Measurements from ENCODE around the gene PDSS1.

PDSS1 gene

DNA sequence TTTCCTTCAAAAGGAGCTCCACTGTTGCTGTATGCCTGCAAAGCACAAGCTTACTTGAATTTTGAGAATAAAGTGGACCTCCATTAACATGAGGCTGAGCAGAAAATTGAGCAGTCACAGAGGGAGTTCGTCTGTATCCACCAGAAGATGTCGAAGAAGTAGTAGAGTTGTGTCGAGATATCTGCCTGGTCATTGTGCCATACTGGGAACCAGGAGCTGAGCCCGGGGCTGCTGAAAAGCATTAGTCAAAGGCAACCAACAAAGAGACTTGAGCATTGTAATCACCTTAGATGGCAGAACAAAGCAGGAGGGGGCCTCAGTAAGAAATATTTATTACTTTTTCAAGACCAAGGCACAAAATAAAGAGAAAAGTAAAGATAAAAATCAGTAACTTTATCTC lies 61.5 kb downstream of the PDSS1 start:
- TF ChIP-seq, protein P1, sequence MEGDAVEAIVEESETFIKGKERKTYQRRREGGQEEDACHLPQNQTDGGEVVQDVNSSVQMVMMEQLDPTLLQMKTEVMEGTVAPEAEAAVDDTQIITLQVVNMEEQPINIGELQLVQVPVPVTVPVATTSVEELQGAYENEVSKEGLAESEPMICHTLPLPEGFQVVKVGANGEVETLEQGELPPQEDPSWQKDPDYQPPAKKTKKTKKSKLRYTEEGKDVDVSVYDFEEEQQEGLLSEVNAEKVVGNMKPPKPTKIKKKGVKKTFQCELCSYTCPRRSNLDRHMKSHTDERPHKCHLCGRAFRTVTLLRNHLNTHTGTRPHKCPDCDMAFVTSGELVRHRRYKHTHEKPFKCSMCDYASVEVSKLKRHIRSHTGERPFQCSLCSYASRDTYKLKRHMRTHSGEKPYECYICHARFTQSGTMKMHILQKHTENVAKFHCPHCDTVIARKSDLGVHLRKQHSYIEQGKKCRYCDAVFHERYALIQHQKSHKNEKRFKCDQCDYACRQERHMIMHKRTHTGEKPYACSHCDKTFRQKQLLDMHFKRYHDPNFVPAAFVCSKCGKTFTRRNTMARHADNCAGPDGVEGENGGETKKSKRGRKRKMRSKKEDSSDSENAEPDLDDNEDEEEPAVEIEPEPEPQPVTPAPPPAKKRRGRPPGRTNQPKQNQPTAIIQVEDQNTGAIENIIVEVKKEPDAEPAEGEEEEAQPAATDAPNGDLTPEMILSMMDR (IDR thresholded peaks at IDR 0.05; ENCODE audit: low read length) = no peak
- TF ChIP-seq EZH2phosphoT487 (IDR thresholded peaks at IDR 0.05; ENCODE audit: low read length) (no peak), EZH2 (optimal IDR thresholded peaks at IDR 0.05; ENCODE audit: low read depth, low read length) (no peak)
- H3K4me1 ChIP-seq (ENCODE audit: low read length) = peaks cover 19% of the 10 kb centered on the region
- H3K27me3 ChIP-seq (replicated peaks; ENCODE audit: insufficient read depth, low read length) = no peaks in the 10 kb centered on the region
- H3K4me2 ChIP-seq (ENCODE audit: low read depth, low read length) = no peak overlapping the region
- peaks cover 16% of the 10 kb centered on the region for H3F3A ChIP-seq (ENCODE audit: insufficient read depth, low read length)
- H3K79me2 ChIP-seq (ENCODE audit: low read length) = peaks cover 36% of the 10 kb centered on the region
- H3K4me3 ChIP-seq (ENCODE audit: low read length) = no peak overlapping the region
- H3K9me3 ChIP-seq (replicated peaks; ENCODE audit: insufficient read depth, low read length) = no peaks in the 10 kb centered on the region
- H3K36me3 ChIP-seq (replicated peaks; ENCODE audit: insufficient read depth, low read length) = peaks cover 9% of the 10 kb centered on the region; the same call in 1 of the 2 replicates
- DNase-seq = no peak
- no peaks in the 10 kb centered on the region for H3K9me2 ChIP-seq (replicated peaks; ENCODE audit: insufficient read depth, low read length)
- no peak overlapping the region for H2AFZ ChIP-seq (ENCODE audit: low read length)
- no peak overlapping the region for H3K27ac ChIP-seq (ENCODE audit: low read length)
- H3K9ac ChIP-seq (ENCODE audit: low read length) = no peak overlapping the region
- H4K20me1 ChIP-seq (ENCODE audit: insufficient read depth, low read length) = no peaks in the 10 kb centered on the region

DNA sequence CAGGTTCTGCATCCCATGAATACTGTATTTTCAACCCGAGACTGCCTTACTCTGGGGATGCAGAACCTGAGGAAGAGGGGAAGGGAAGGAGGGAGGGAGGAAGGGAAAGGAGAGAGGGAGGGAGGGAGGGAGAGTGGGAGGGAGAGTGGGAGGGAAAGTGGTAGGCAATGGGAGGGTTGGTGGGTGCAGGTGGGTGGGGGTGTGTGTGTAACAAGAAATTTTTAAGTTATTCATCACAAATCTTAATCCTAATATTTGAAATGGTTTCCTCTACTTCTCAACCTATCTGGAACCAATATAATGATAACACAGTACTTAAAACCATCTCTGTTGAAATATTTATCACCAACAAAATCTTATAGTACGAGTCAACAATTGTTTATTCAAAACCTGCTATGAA lies 68.0 kb downstream of the PDSS1 start:
- no peaks in the 10 kb centered on the region for H3K27me3 ChIP-seq (replicated peaks; ENCODE audit: insufficient read depth, low read length)
- H3F3A ChIP-seq (ENCODE audit: insufficient read depth, low read length) = no peaks in the 10 kb centered on the region
- H3K36me3 ChIP-seq (replicated peaks; ENCODE audit: insufficient read depth, low read length) = 0 out of 2 replicates have a peak, but pooled peaks cover 4% of the 10 kb centered on the region

DNA sequence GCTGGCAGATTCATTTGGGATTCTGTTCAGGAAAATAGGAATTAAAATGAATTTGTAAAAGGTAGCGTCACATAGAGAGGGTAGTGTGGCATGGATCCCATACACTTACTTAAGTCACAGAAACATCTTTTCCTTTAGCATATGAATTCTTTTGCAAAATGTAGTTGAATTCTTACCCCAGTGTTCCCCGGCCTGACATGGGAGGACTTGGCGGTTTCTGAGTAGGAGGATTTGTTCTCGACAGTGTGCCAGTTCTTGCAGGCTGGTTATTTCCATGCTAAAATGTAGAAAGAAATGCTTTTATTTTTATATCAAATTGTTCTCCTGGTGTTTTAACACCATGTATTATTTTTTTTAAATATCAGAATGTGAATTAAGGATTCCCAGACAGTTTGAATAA lies 72.6 kb downstream of the PDSS1 start:
- no peak overlapping the region for H3K4me3 ChIP-seq (ENCODE audit: low read length)
- no peaks in the 10 kb centered on the region for H3K9me3 ChIP-seq (replicated peaks; ENCODE audit: insufficient read depth, low read length)
- peaks cover 77% of the 10 kb centered on the region for H3K79me2 ChIP-seq (ENCODE audit: low read length)
- H3K27ac ChIP-seq (ENCODE audit: low read length) = no peak overlapping the region
- H3F3A ChIP-seq (ENCODE audit: insufficient read depth, low read length) = no peaks in the 10 kb centered on the region
- no peaks in the 10 kb centered on the region for H4K20me1 ChIP-seq (ENCODE audit: insufficient read depth, low read length)
- H3K9me2 ChIP-seq (replicated peaks; ENCODE audit: insufficient read depth, low read length) = no peaks in the 10 kb centered on the region
- H3K4me1 ChIP-seq (ENCODE audit: low read length) = no peaks in the 10 kb centered on the region
- H3K4me2 ChIP-seq (ENCODE audit: low read depth, low read length) = no peak overlapping the region
- H3K9ac ChIP-seq (ENCODE audit: low read length) = no peak overlapping the region
- TF ChIP-seq EZH2 (optimal IDR thresholded peaks at IDR 0.05; ENCODE audit: low read depth, low read length) (no peak), EZH2phosphoT487 (IDR thresholded peaks at IDR 0.05; ENCODE audit: low read length) (no peak)
- TF ChIP-seq, protein P1 (IDR thresholded peaks at IDR 0.05; ENCODE audit: low read length) = no peak
- H3K36me3 ChIP-seq (replicated peaks; ENCODE audit: insufficient read depth, low read length) = 0 out of 2 replicates have a peak, but pooled peaks cover 4% of the 10 kb centered on the region
- no peaks in the 10 kb centered on the region for H3K27me3 ChIP-seq (replicated peaks; ENCODE audit: insufficient read depth, low read length)
- no peak overlapping the region for H2AFZ ChIP-seq (ENCODE audit: low read length)
- DNase-seq = no peak

More for the DNA sequence above, 68.0 kb downstream of the PDSS1 start:
- no peak overlapping the region for H2AFZ ChIP-seq (ENCODE audit: low read length)
- H4K20me1 ChIP-seq (ENCODE audit: insufficient read depth, low read length) = no peaks in the 10 kb centered on the region
- no peak overlapping the region for H3K9ac ChIP-seq (ENCODE audit: low read length)
- no peaks in the 10 kb centered on the region for H3K9me2 ChIP-seq (replicated peaks; ENCODE audit: insufficient read depth, low read length)
- TF ChIP-seq, protein P1 (IDR thresholded peaks at IDR 0.05; ENCODE audit: low read length) = no peak
- TF ChIP-seq EZH2phosphoT487 (IDR thresholded peaks at IDR 0.05; ENCODE audit: low read length) (no peak), EZH2 (optimal IDR thresholded peaks at IDR 0.05; ENCODE audit: low read depth, low read length) (no peak)
- DNase-seq = no peak
- H3K27ac ChIP-seq (ENCODE audit: low read length) = no peak overlapping the region
- H3K9me3 ChIP-seq (replicated peaks; ENCODE audit: insufficient read depth, low read length) = no peaks in the 10 kb centered on the region
- peaks cover 53% of the 10 kb centered on the region for H3K79me2 ChIP-seq (ENCODE audit: low read length)
- H3K4me3 ChIP-seq (ENCODE audit: low read length) = no peak overlapping the region
- no peak overlapping the region for H3K4me2 ChIP-seq (ENCODE audit: low read depth, low read length)
- H3K4me1 ChIP-seq (ENCODE audit: low read length) = no peaks in the 10 kb centered on the region

Measured in MM.1S (cell line).